Testis (tissue), 2 donors: ENCODE results near the gene ARFGEF3.

Source experiments
- POLR2A ChIP-seq: fragments of 450-650 bp; IDR thresholded peaks from one replicate; pipeline ENCODE4 v1.6.1; 2017; ENCODE audit warnings: antibody characterized with exemption, mild to moderate bottlenecking, moderate library complexity
- TF ChIP-seq, protein P1 (sequence below), 3 experiments: fragments of 450-650 bp in 2 of 3; fragments of 200-600 bp in 1 of 3; sonication (generic) in 1 of 3; IDR thresholded peaks; one replicate each; pipeline ENCODE4 v1.5.1; 2016 to 2019; ENCODE audit warnings: antibody characterized with exemption in 3 of 3, mild to moderate bottlenecking in 2 of 3, moderate library complexity in 1 of 3

GRCh38 chr6:138246650-138247440, 85.1 kb downstream of the ARFGEF3 start:
- TF ChIP-seq POLR2A, result no peak
- TF ChIP-seq, protein P1, sequence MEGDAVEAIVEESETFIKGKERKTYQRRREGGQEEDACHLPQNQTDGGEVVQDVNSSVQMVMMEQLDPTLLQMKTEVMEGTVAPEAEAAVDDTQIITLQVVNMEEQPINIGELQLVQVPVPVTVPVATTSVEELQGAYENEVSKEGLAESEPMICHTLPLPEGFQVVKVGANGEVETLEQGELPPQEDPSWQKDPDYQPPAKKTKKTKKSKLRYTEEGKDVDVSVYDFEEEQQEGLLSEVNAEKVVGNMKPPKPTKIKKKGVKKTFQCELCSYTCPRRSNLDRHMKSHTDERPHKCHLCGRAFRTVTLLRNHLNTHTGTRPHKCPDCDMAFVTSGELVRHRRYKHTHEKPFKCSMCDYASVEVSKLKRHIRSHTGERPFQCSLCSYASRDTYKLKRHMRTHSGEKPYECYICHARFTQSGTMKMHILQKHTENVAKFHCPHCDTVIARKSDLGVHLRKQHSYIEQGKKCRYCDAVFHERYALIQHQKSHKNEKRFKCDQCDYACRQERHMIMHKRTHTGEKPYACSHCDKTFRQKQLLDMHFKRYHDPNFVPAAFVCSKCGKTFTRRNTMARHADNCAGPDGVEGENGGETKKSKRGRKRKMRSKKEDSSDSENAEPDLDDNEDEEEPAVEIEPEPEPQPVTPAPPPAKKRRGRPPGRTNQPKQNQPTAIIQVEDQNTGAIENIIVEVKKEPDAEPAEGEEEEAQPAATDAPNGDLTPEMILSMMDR (IDR thresholded peaks at IDR 0.05), result no peak
